Suprapubic skin (tissue), 4 donors: ENCODE measurements around the gene CLDN4. TPM values are rescaled to one million over a fixed set of nuclear protein-coding genes. Genes with fewer than 3 reads are reported as not detected.
A peak's percentile ranks its signal among the peaks of the same experiment; 100 is the strongest.

Experiments
- DNase-seq, 2 donors: peaks; one replicate each; pipeline ENCODE4 v3.0.0-alpha.2; 2019; ENCODE audit warnings: low spot score in 2 of 2
- H3K27ac ChIP-seq: fragments of 200-600 bp; sonication (generic); one replicate; pipeline ENCODE4 v1.5.1; 2019
- H3K27me3 ChIP-seq: fragments of 200-600 bp; sonication (generic); one replicate; pipeline ENCODE4 v1.5.1; 2019
- H3K36me3 ChIP-seq: fragments of 200-600 bp; sonication (generic); one replicate; pipeline ENCODE4 v1.5.1; 2019
- H3K4me1 ChIP-seq: fragments of 200-600 bp; sonication (generic); one replicate; pipeline ENCODE4 v1.5.1; 2019
- H3K4me3 ChIP-seq: fragments of 200-600 bp; sonication (generic); one replicate; pipeline ENCODE4 v1.5.1; 2019; ENCODE audit warnings: mild to moderate bottlenecking
- H3K9me3 ChIP-seq: fragments of 200-600 bp; sonication (generic); one replicate; pipeline ENCODE4 v1.5.1; 2019
- EP300 ChIP-seq: sonication (generic); formaldehyde crosslinking; IDR thresholded peaks from one replicate; pipeline ENCODE4 v1.6.1; 2017; ENCODE audit warnings: antibody characterized with exemption
- POLR2A ChIP-seq, 2 donors: fragments of 450-650 bp; IDR thresholded peaks; one replicate each; pipeline ENCODE4 v1.6.1; 2017; ENCODE audit warnings: antibody characterized with exemption in 2 of 2, mild to moderate bottlenecking in 2 of 2, moderate library complexity in 2 of 2
- POLR2AphosphoS5 ChIP-seq, 3 donors: sonication (generic); formaldehyde crosslinking; IDR thresholded peaks; one replicate each; pipeline ENCODE4 v1.6.1; 2017; ENCODE audit warnings: antibody characterized with exemption in 3 of 3
- WGBS: methylation state at CpG from one replicate; pipeline ENCODE4 v1.1.5; 2018; 5-methylcytosine and 5-hydroxymethylcytosine counted together
- total RNA-seq, 4 donors: library from RNA; depleted of rRNA; stranded (reverse); fragments of >200 nt; gene quantifications; one replicate each; pipeline ENCODE4 v1.1.0, GENCODE V29; 2016
- TF ChIP-seq, protein P1 (sequence below), 2 donors: fragments of 200-600 bp in 1 of 2; fragments of 450-650 bp in 1 of 2; sonication (generic) in 1 of 2; IDR thresholded peaks; one replicate each; pipeline ENCODE4 v1.5.1; 2016 to 2019; ENCODE audit warnings: antibody characterized with exemption in 2 of 2, mild to moderate bottlenecking in 1 of 2, moderate library complexity in 1 of 2

The CLDN4 gene
- total RNA-seq, 4 donors from 2014 or later, result 82.6 to 389 (median 254) TPM

DNA sequence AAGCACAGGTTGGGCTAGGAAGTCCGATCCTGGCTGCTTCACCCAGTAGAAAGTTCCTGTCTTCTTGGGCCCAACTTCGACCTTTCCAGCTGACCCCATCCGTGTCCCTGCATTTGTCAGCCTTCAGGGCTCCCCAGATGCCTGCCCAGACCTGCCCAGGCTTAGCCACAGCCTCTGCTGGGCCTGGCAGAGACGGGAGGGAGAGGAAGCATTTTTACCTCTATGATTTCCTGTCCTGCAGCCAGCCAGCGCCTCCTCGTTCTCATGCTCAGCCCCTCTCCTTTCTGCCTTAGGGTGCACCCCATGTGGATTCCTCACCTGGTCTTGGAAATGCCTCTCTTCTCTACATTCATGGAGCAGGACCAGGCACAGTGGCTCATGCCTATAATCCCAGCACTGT, 7.8 kb downstream of the CLDN4 start:
- no peaks in the 10 kb centered on the region for H3K27me3 ChIP-seq
- peak overlapping the region; percentile 4 for H3K27ac ChIP-seq
- WGBS, result 45% methylated on average over 5 of the region's 6 CpGs
- H3K36me3 ChIP-seq, result no peaks in the 10 kb centered on the region
- no peak for TF ChIP-seq EP300
- no peak for TF ChIP-seq POLR2AphosphoS5 (IDR thresholded peaks at IDR 0.05)
- TF ChIP-seq POLR2A (IDR thresholded peaks at IDR 0.05), result no peak
- TF ChIP-seq, protein P1, sequence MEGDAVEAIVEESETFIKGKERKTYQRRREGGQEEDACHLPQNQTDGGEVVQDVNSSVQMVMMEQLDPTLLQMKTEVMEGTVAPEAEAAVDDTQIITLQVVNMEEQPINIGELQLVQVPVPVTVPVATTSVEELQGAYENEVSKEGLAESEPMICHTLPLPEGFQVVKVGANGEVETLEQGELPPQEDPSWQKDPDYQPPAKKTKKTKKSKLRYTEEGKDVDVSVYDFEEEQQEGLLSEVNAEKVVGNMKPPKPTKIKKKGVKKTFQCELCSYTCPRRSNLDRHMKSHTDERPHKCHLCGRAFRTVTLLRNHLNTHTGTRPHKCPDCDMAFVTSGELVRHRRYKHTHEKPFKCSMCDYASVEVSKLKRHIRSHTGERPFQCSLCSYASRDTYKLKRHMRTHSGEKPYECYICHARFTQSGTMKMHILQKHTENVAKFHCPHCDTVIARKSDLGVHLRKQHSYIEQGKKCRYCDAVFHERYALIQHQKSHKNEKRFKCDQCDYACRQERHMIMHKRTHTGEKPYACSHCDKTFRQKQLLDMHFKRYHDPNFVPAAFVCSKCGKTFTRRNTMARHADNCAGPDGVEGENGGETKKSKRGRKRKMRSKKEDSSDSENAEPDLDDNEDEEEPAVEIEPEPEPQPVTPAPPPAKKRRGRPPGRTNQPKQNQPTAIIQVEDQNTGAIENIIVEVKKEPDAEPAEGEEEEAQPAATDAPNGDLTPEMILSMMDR (IDR thresholded peaks at IDR 0.05), result no peak
- H3K4me3 ChIP-seq, result no peak overlapping the region
- DNase-seq, result no peak
- peaks cover 23% of the 10 kb centered on the region for H3K4me1 ChIP-seq
- no peaks in the 10 kb centered on the region for H3K9me3 ChIP-seq

DNA sequence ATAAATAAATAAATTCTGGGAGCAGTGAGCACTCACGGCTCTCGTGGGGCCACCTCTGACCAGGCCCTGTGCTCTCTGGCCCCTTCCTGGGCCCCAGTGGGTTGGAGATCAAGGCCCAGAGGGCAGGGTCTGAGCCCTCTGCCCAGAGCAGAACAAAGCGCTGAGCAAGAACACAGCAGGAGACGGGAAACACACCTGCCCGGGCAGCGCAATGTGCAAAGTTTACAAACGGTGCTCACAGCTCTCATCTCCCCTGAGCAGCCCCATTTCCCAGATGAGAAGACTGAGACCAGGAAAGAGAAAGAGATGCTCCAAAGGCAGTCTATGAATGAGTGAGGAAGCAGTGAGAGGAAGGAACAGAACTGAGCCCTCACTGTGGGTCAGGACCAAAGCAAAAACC, 8.5 kb downstream of the CLDN4 start:
- H3K4me1 ChIP-seq, result peaks cover 21% of the 10 kb centered on the region
- DNase-seq, result no peak
- H3K4me3 ChIP-seq, result no peak overlapping the region
- 88% methylated on average over 7 of the region's 7 CpGs for WGBS
- H3K27ac ChIP-seq, result peak overlapping the region; percentile 4
- TF ChIP-seq, protein P1 (IDR thresholded peaks at IDR 0.05), result no peak
- TF ChIP-seq POLR2AphosphoS5 (IDR thresholded peaks at IDR 0.05), result no peak
- no peaks in the 10 kb centered on the region for H3K9me3 ChIP-seq
- no peaks in the 10 kb centered on the region for H3K36me3 ChIP-seq
- no peaks in the 10 kb centered on the region for H3K27me3 ChIP-seq

DNA sequence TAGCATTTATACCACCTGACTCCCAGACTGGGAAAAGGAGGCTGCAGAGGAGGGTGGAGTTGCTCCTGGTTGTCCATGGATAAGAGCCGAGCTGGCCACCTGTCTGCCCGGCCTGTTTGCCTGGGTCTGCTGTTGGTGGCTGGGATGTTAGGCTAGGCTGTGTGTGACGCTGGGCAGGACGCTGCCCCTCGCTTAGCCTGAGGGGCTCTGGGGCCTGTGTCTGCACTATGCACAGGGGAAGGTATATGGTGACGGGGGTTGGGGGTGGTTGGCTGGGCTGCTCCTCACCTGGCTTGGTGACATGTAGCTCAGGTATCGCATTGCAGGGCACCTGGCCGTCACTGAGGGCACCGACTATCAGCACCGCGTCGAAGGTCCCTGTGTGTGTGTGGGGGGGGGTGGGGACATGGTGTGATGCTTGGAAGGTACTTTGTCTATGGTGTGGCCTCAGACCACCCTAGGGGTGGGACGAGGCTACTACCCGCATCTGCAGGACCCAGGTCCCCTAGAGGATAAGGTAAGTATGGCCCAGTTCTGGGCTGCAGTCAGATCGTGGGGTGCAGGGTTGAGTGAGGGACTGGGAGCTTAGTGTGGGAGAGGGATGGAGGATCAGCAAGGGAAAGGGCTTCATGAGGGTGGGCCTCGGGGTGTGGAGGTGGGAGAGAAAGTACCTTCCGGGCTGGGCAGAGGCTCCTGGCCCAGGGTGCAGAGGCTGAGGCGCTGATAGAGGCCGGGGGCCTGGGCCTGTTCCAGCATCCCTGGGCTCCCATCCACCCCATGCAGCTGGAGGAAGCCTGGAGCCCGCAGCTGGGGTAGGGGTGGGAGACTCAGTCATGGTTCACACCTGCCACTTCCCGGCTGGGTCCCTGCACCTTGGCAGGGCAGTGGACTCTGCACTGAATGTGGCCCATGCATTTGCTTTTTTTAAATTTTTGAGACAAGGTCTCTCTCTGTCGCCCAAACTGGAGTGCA, 9.2 kb downstream of the CLDN4 start:
- Histone ChIP-seq H3K36me3 (no peaks in the 10 kb centered on the region), H3K27ac (no peak overlapping the region), H3K4me1 (peaks cover 21% of the 10 kb centered on the region), H3K4me3 (no peak overlapping the region), H3K9me3 (no peaks in the 10 kb centered on the region), H3K27me3 (no peaks in the 10 kb centered on the region)
- WGBS, result 88% methylated on average over 16 of the region's 22 CpGs
- TF ChIP-seq, protein P1 (IDR thresholded peaks at IDR 0.05), result no peak
- TF ChIP-seq POLR2AphosphoS5 (IDR thresholded peaks at IDR 0.05) (no peak), EP300 (no peak), POLR2A (IDR thresholded peaks at IDR 0.05) (no peak)
- DNase-seq, result no peak

DNA sequence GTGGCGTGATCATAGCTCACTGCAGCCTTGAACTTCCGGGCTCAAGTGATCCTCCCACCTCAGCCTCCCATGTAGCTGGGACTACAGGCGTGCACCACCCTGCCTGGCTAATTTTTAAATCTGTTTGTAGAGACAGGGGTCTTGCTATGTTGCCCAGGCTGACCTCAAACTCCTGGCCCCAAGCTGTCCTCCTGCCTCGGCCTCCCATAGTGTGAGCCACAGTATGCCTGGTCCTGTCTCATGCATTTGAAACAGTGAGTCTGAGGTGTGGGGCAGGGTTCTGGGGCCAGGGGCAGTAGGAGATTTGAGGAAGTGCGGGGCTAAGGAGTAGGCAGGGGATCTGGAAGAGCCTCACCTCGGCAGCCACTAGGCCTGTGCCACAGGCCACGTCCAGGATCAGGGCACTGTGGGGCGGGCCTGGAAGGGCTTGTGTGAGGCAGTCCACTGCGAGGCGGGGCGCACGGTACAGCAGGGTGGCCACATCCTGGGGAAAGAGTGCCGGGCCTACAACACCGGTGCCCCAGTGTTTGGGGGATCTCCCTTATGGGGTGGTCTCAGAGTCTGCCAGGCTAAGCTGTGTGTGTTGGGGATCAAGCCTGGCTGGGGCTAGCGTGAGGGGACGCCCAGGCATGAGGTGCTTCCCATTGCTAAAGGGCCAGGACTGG, 10.1 kb downstream of the CLDN4 start:
- no peaks in the 10 kb centered on the region for H3K36me3 ChIP-seq
- 90% methylated on average over 14 of the region's 16 CpGs for WGBS
- H3K4me1 ChIP-seq, result peaks cover 25% of the 10 kb centered on the region
- no peak for TF ChIP-seq EP300
- TF ChIP-seq POLR2AphosphoS5 (IDR thresholded peaks at IDR 0.05), result no peak
- TF ChIP-seq POLR2A (IDR thresholded peaks at IDR 0.05), result no peak
- TF ChIP-seq, protein P1 (IDR thresholded peaks at IDR 0.05), result no peak
- H3K27me3 ChIP-seq, result no peaks in the 10 kb centered on the region
- H3K4me3 ChIP-seq, result no peak overlapping the region
- no peak overlapping the region for H3K27ac ChIP-seq
- DNase-seq, result no peak
- no peaks in the 10 kb centered on the region for H3K9me3 ChIP-seq

DNA sequence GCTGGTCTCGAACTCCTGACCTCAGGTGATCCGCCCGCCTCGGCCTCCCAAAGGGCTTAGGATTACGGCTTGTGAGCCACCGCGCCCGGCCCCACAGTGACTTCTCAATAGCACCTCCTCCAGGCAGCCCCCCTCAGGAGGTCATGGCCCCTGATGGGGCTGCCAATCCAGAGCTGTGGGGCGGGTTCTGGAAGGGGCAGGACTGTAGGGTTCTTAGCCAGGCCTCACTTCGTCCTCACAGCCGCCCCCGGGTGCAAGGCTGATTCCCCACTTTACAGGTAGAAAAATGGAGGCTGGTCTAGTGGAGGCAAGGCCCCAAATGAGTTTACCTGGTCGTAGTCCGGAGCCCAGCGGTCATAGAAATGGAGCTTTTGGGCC, 10.9 kb downstream of the CLDN4 start:
- Histone ChIP-seq H3K27ac (peak overlapping the region; percentile 56), H3K4me3 (peak overlapping the region; percentile 51), H3K4me1 (peaks cover 30% of the 10 kb centered on the region), H3K36me3 (no peaks in the 10 kb centered on the region), H3K9me3 (no peaks in the 10 kb centered on the region), H3K27me3 (no peaks in the 10 kb centered on the region)
- no CpG with 5 or more reads among the region's 15 CpGs for WGBS
- TF ChIP-seq, protein P1 (IDR thresholded peaks at IDR 0.05), result no peak
- no peak for TF ChIP-seq POLR2AphosphoS5 (IDR thresholded peaks at IDR 0.05)
- no peak for TF ChIP-seq EP300
- TF ChIP-seq POLR2A (IDR thresholded peaks at IDR 0.05), result no peak
- no peak for DNase-seq
